HepG2 (cell line): ENCODE measurements around the gene TXNIP. TPM values are rescaled to one million over a fixed set of nuclear protein-coding genes. Genes with fewer than 3 reads are reported as not detected.

Experiments
- CENPX ChIP-seq: sonication (generic); formaldehyde crosslinking; IDR thresholded peaks from 2 replicates; pipeline ENCODE4 v1.9.0; 2021; ENCODE audit warnings: mild to moderate bottlenecking, missing genetic modification reagents, moderate library complexity
- FOSL2 ChIP-seq: sonication (generic); formaldehyde crosslinking; IDR thresholded peaks from 2 replicates; pipeline ENCODE4 v1.4.0; 2020; ENCODE audit warnings: missing genetic modification reagents
- FOXA1 ChIP-seq, 2 experiments: fragments of 450-650 bp in 1 of 2; sonication (generic) in 1 of 2; formaldehyde crosslinking in 1 of 2; IDR thresholded peaks; 2 replicates each; pipeline versions ENCODE4 v1.4.0 to v1.6.1; 2016 to 2020; ENCODE audit warnings: missing genetic modification reagents in 1 of 2
- HIC2 ChIP-seq: sonication (generic); formaldehyde crosslinking; IDR thresholded peaks from 2 replicates; pipeline ENCODE4 v1.9.0; 2022; ENCODE audit warnings: low read depth, missing genetic modification reagents
- KAT7 ChIP-seq: IDR thresholded peaks from 2 replicates; pipeline ENCODE4 v1.6.1; 2018; ENCODE audit warnings: borderline replicate concordance, missing compliant biosample characterization
- KDM3A ChIP-seq: IDR thresholded peaks from 2 replicates; pipeline ENCODE4 v1.6.1; 2018; ENCODE audit warnings: low read depth, missing compliant biosample characterization
- NFIB ChIP-seq: sonication (generic); formaldehyde crosslinking; IDR thresholded peaks from 2 replicates; pipeline ENCODE4 v1.9.0; 2021; ENCODE audit warnings: missing genetic modification reagents, mild to moderate bottlenecking, borderline replicate concordance
- PRPF4 ChIP-seq: fragments of 200-400 bp; formaldehyde crosslinking; IDR thresholded peaks from 2 replicates; pipeline ENCODE4 v1.6.1; 2016; ENCODE audit warnings: low read length, low read depth; ENCODE audit not compliant: poor library complexity, severe bottlenecking
- RARG ChIP-seq: sonication (generic); formaldehyde crosslinking; IDR thresholded peaks from 2 replicates; pipeline ENCODE4 v1.4.0; 2020; ENCODE audit warnings: low read depth, mild to moderate bottlenecking, missing genetic modification reagents
- SRF ChIP-seq: IDR thresholded peaks from 2 replicates; pipeline ENCODE4 v1.6.1; 2011; ENCODE audit warnings: mild to moderate bottlenecking, low read depth, low read length, moderate library complexity
- ZFP41 ChIP-seq: sonication (generic); formaldehyde crosslinking; IDR thresholded peaks from 2 replicates; pipeline ENCODE4 v1.4.0; 2020; ENCODE audit warnings: mild to moderate bottlenecking, missing genetic modification reagents, borderline replicate concordance
- ZFP82 ChIP-seq: sonication (generic); formaldehyde crosslinking; IDR thresholded peaks from 2 replicates; pipeline ENCODE4 v1.5.1; 2020; ENCODE audit warnings: mild to moderate bottlenecking, missing genetic modification reagents, borderline replicate concordance
- ZIK1 ChIP-seq: sonication (generic); formaldehyde crosslinking; IDR thresholded peaks from 2 replicates; pipeline ENCODE4 v1.5.0; 2020; ENCODE audit warnings: mild to moderate bottlenecking, low read depth, missing genetic modification reagents, borderline replicate concordance
- ZKSCAN1 ChIP-seq: fragments of 150-350 bp; IDR thresholded peaks from 2 replicates; pipeline ENCODE4 v1.6.1; 2014; ENCODE audit warnings: low read length
- ZNF513 ChIP-seq: sonication (generic); formaldehyde crosslinking; conservative IDR thresholded peaks from 2 replicates; pipeline ENCODE4 v1.5.0; 2020; ENCODE audit warnings: missing genetic modification reagents
- ZNF549 ChIP-seq: sonication (generic); formaldehyde crosslinking; IDR thresholded peaks from 2 replicates; pipeline ENCODE4 v1.5.0; 2020; ENCODE audit warnings: missing genetic modification reagents
- ZSCAN9 ChIP-seq: IDR thresholded peaks from 2 replicates; pipeline ENCODE4 v1.6.1; 2016; ENCODE audit warnings: borderline replicate concordance
- polyA plus RNA-seq, 8 experiments: library from polyadenylated mRNA; depleted of rRNA in 3 of 8; stranded (reverse) in 7 of 8; unstranded in 1 of 8; fragments of >200 nt; fragmentation: Illumina TruSeq in 4 of 8; extraction: Trizol in 4 of 8; gene quantifications; 2 replicates each; pipeline versions ENCODE4 v1.2.1 to v1.2.3, GENCODE V29; 2011 to 2016; ENCODE audit warnings: low read depth in 4 of 8, missing spikeins in 1 of 8, mixed read lengths in 1 of 8; ENCODE audit not compliant: insufficient read depth in 1 of 8
- total RNA-seq, 5 experiments: library from RNA; depleted of rRNA; stranded (reverse); fragments of >200 nt; fragmentation: Illumina TruSeq; extraction: Trizol; gene quantifications; 2 replicates each; pipeline ENCODE4 v1.2.3, GENCODE V29; 2016; ENCODE audit warnings: low read depth in 1 of 5
- TF ChIP-seq, protein P1 (sequence below), 2 experiments: IDR thresholded peaks; 2 replicates each; pipeline ENCODE4 v1.6.1; 2011 to 2012; ENCODE audit warnings: low read length in 2 of 2, borderline replicate concordance in 1 of 2, low read depth in 1 of 2, mild to moderate bottlenecking in 1 of 2, moderate library complexity in 1 of 2
- TF ChIP-seq, protein P2 (sequence below): sonication (generic); formaldehyde crosslinking; IDR thresholded peaks from 2 replicates; pipeline ENCODE4 v1.4.0; 2020; ENCODE audit warnings: mild to moderate bottlenecking, missing genetic modification reagents
- TF ChIP-seq, protein P3 (sequence below): sonication (generic); formaldehyde crosslinking; IDR thresholded peaks from 2 replicates; pipeline ENCODE4 v1.8.0; 2022; ENCODE audit warnings: missing genetic modification reagents, low read depth, mild to moderate bottlenecking, borderline replicate concordance
- TF ChIP-seq, protein P4 (sequence below): IDR thresholded peaks from 2 replicates; pipeline ENCODE4 v1.6.1; 2012; ENCODE audit warnings: inconsistent platforms

Gene TXNIP
- total and polyA plus RNA-seq, 2 of the 13 experiments (the other 11 are each of a cell fraction or from before 2014, with no cell fraction given) = 24.4 to 237 TPM

GRCh38 chr1:145961109-145961424 is 35.3 kb downstream of the TXNIP start (continued):
- TF ChIP-seq, protein P1, sequence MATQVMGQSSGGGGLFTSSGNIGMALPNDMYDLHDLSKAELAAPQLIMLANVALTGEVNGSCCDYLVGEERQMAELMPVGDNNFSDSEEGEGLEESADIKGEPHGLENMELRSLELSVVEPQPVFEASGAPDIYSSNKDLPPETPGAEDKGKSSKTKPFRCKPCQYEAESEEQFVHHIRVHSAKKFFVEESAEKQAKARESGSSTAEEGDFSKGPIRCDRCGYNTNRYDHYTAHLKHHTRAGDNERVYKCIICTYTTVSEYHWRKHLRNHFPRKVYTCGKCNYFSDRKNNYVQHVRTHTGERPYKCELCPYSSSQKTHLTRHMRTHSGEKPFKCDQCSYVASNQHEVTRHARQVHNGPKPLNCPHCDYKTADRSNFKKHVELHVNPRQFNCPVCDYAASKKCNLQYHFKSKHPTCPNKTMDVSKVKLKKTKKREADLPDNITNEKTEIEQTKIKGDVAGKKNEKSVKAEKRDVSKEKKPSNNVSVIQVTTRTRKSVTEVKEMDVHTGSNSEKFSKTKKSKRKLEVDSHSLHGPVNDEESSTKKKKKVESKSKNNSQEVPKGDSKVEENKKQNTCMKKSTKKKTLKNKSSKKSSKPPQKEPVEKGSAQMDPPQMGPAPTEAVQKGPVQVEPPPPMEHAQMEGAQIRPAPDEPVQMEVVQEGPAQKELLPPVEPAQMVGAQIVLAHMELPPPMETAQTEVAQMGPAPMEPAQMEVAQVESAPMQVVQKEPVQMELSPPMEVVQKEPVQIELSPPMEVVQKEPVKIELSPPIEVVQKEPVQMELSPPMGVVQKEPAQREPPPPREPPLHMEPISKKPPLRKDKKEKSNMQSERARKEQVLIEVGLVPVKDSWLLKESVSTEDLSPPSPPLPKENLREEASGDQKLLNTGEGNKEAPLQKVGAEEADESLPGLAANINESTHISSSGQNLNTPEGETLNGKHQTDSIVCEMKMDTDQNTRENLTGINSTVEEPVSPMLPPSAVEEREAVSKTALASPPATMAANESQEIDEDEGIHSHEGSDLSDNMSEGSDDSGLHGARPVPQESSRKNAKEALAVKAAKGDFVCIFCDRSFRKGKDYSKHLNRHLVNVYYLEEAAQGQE (IDR thresholded peaks at IDR 0.05; ENCODE audit: borderline replicate concordance in 1 of 2, low read depth in 1 of 2, low read length in 2 of 2) = no peak
- TF ChIP-seq ZNF513 (no peak), CENPX (no peak), FOXA1 (IDR thresholded peaks at IDR 0.05) (no peak), FOXA1 (CRISPR knock-in tag; IDR thresholded peaks at IDR 0.05) (no peak), KDM3A (CRISPR knock-in tag) (no peak), KAT7 (CRISPR knock-in tag) (no peak), NFIB (CRISPR knock-in tag) (0 out of 2 replicates have a peak, but pooled peaks have one; percentile 40), PRPF4 (no peak), ZSCAN9 (CRISPR knock-in tag) (no peak), SRF (no peak), ZFP82 (CRISPR knock-in tag) (no peak), HIC2 (CRISPR knock-in tag) (no peak), ZKSCAN1 (no peak), ZIK1 (CRISPR knock-in tag) (no peak), RARG (CRISPR knock-in tag) (peak; percentile 63; the same call in 1 of the 2 replicates), FOSL2 (CRISPR knock-in tag) (no peak), ZFP41 (CRISPR knock-in tag) (peak; percentile 59; the same call in 1 of the 2 replicates), ZNF549 (CRISPR knock-in tag) (no peak)
- TF ChIP-seq, protein P2, sequence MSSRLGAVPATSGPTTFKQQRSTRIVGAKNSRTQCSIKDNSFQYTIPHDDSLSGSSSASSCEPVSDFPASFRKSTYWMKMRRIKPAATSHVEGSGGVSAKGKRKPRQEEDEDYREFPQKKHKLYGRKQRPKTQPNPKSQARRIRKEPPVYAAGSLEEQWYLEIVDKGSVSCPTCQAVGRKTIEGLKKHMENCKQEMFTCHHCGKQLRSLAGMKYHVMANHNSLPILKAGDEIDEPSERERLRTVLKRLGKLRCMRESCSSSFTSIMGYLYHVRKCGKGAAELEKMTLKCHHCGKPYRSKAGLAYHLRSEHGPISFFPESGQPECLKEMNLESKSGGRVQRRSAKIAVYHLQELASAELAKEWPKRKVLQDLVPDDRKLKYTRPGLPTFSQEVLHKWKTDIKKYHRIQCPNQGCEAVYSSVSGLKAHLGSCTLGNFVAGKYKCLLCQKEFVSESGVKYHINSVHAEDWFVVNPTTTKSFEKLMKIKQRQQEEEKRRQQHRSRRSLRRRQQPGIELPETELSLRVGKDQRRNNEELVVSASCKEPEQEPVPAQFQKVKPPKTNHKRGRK (CRISPR knock-in tag) = 0 out of 2 replicates have a peak, but pooled peaks have one; percentile 34
- TF ChIP-seq, protein P3, sequence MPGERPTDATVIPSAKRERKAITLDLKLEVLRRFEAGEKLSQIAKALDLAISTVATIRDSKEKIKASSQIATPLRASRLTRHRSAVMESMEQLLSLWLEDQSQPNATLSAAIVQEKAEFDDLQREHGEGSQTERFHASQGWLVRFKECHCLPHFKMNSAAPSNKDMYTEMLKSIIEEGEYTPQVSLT = no peak
- TF ChIP-seq, protein P4, sequence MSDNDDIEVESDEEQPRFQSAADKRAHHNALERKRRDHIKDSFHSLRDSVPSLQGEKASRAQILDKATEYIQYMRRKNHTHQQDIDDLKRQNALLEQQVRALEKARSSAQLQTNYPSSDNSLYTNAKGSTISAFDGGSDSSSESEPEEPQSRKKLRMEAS = no peak
